Right lobe of liver (tissue), 4 donors: ENCODE measurements around the gene XPR1.

Experiments
- CTCF ChIP-seq, 4 donors: fragments of 200-600 bp in 3 of 4; fragments of 450-650 bp in 1 of 4; IDR thresholded peaks; one replicate each; pipeline versions ENCODE4 v1.5.1 to v1.8.0; 2016 to 2022; ENCODE audit warnings: antibody characterized with exemption in 4 of 4, mild to moderate bottlenecking in 2 of 4
- POLR2A ChIP-seq: fragments of 450-650 bp; IDR thresholded peaks from one replicate; pipeline ENCODE4 v1.6.1; 2017; ENCODE audit warnings: antibody characterized with exemption, mild to moderate bottlenecking
- donor health status: DM: no; HTN: no; CAD: no.
- donor health status: DM: no; HTN: no; CAD: no.
- donor health status: DM: no; HTN: yes; CAD: no.

GRCh38 chr1:180734366-180734765 lies 102.5 kb downstream of the XPR1 start:
- no peak for TF ChIP-seq CTCF (IDR thresholded peaks at IDR 0.05)
- no peak for TF ChIP-seq POLR2A
